ENCODE measurements around the gene ZC3H4. TPM values are rescaled to one million over a fixed set of nuclear protein-coding genes. Genes with fewer than 3 reads are reported as not detected.

ZC3H4 gene
- total RNA-seq, 1 experiment from 2014 or later: 105 TPM

GRCh38 chr19:47039239-47039874 lies 74.2 kb downstream of the ZC3H4 start:
- Histone ChIP-seq H3K79me2 (ENCODE audit: insufficient read depth, low read length) (no peaks in the 10 kb centered on the region), H3K4ac (ENCODE audit: low read depth, low read length) (no peak overlapping the region), H4K20me1 (ENCODE audit: control insufficient read depth, insufficient read depth, insufficient read length) (no peaks in the 10 kb centered on the region), H3K4me1 (ENCODE audit: insufficient read depth, low read length) (no peaks in the 10 kb centered on the region), H3K79me1 (ENCODE audit: insufficient read depth, low read depth, low read length, poor library complexity, severe bottlenecking) (no peaks in the 10 kb centered on the region), H2BK12ac (ENCODE audit: insufficient read length, low read depth, low read length) (no peak overlapping the region), H3K56ac (ENCODE audit: insufficient read length, low read depth, low read length) (no peak overlapping the region), H3K27me3 (ENCODE audit: insufficient read depth, low read length) (no peaks in the 10 kb centered on the region), H2AFZ (ENCODE audit: low read length) (no peak overlapping the region), H2BK5ac (ENCODE audit: insufficient read length, low read length) (no peak overlapping the region), H3K18ac (ENCODE audit: insufficient read length, low read depth, low read length) (no peak overlapping the region), H4K91ac (ENCODE audit: insufficient read length, low read depth, low read length) (no peak overlapping the region), H2AK5ac (ENCODE audit: insufficient read length, low read length) (no peak overlapping the region), H2BK15ac (ENCODE audit: low read depth, low read length) (no peak overlapping the region), H3K23ac (ENCODE audit: insufficient read length, low read depth, low read length) (no peak overlapping the region), H3K4me2 (ENCODE audit: insufficient read depth, insufficient read length, low read length) (no peak overlapping the region), H3K27ac (ENCODE audit: insufficient read length, low read depth, low read length) (no peak overlapping the region), H3K9ac (ENCODE audit: extremely low read depth, insufficient read length, low read length) (no peak overlapping the region), H2BK120ac (ENCODE audit: low read depth, low read length, poor library complexity, severe bottlenecking) (no peak overlapping the region), H3T11ph (ENCODE audit: low read length) (no peak overlapping the region), H3K9me3 (ENCODE audit: control insufficient read depth, low read depth, low read length) (no peaks in the 10 kb centered on the region), H4K5ac (ENCODE audit: insufficient read length, low read depth, low read length) (no peak overlapping the region), H4K8ac (replicated peaks; ENCODE audit: insufficient read length, low read depth, low read length) (no peak overlapping the region), H3K14ac (ENCODE audit: insufficient read depth, low read length) (no peak overlapping the region; the same call in 1 of the 2 replicates), H3K23me2 (ENCODE audit: insufficient read length, low read depth, low read length, poor library complexity, severe bottlenecking) (peaks cover 11% of the 10 kb centered on the region), H2BK20ac (ENCODE audit: low read depth, low read length, poor library complexity, severe bottlenecking) (no peak overlapping the region)
- Mint-ChIP-seq H3K36me3 (ENCODE audit: insufficient read depth in 1 of 3, low read depth in 3 of 3) (peaks cover 0 to 10% (median 9%) of the 10 kb centered on the region in 3 experiments; a peak in 4 of 7 replicates), H3K27ac (peak overlapping the region in 2 of 3 experiments; percentile 60 to 73; a peak in 2 of 7 replicates), H3K27me3 (ENCODE audit: low read depth) (peaks cover 1% of the 10 kb centered on the region), H3K9me3 (no peaks in the 10 kb centered on the region; a peak in 1 of 5 replicates), H3K4me3 (no peak overlapping the region), H3K4me1 (peaks cover 15 to 16% of the 10 kb centered on the region in 2 experiments)
- TF ChIP-seq CTCF (conservative IDR thresholded peaks at IDR 0.05): no peak
- DNase-seq: no peak
- no CpG with 5 or more reads among the region's 17 CpGs for WGBS (ENCODE audit: extremely low coverage, insufficient read length, low lambda C conversion rate)

Data from H9 (cell line).